HL-60 (cell line): Measurements from ENCODE around the gene DSCAML1.

Source experiments
- DNase-seq, 2 experiments: peaks; one replicate each; pipeline ENCODE4 v3.0.0-alpha.2; 2010 to 2020; ENCODE audit warnings: low read depth in 1 of 2, low spot score in 1 of 2
- H3K27ac ChIP-seq: fragments of 250-450 bp; sonication (Bioruptor Pico); replicated peaks from 2 replicates; pipeline ENCODE4 v1.5.1; 2020; ENCODE audit warnings: mild to moderate bottlenecking, moderate library complexity
- H3K27me3 ChIP-seq: fragments of 250-450 bp; sonication (Bioruptor Pico); 2 replicates; pipeline ENCODE4 v1.5.1; 2021; ENCODE audit warnings: mild to moderate bottlenecking, moderate library complexity; ENCODE audit not compliant: insufficient read depth, poor library complexity, severe bottlenecking
- H3K4me3 ChIP-seq: replicated peaks from 2 replicates; pipeline ENCODE4 v1.5.1; 2011; ENCODE audit warnings: mild to moderate bottlenecking, control low read depth, low read length; ENCODE audit not compliant: insufficient read depth
- CTCF ChIP-seq: IDR thresholded peaks from one replicate; pipeline ENCODE4 v1.5.1; 2011; ENCODE audit warnings: low read length, control low read depth, inconsistent platforms; ENCODE audit not compliant: insufficient read depth
- GABPA ChIP-seq: IDR thresholded peaks from 2 replicates; pipeline ENCODE4 v1.6.1; 2012; ENCODE audit warnings: low read depth
- POLR2AphosphoS5 ChIP-seq: IDR thresholded peaks from 2 replicates; pipeline ENCODE4 v1.6.1; 2012; ENCODE audit warnings: low read depth
- SPI1 ChIP-seq: IDR thresholded peaks from 2 replicates; pipeline ENCODE4 v1.6.1; 2012; ENCODE audit warnings: low read depth, mild to moderate bottlenecking, borderline replicate concordance
- TF ChIP-seq, protein P1 (sequence below): IDR thresholded peaks from 2 replicates; pipeline ENCODE4 v1.6.1; 2012; ENCODE audit warnings: low read depth; ENCODE audit not compliant: insufficient replicate concordance

Gene DSCAML1

DNA sequence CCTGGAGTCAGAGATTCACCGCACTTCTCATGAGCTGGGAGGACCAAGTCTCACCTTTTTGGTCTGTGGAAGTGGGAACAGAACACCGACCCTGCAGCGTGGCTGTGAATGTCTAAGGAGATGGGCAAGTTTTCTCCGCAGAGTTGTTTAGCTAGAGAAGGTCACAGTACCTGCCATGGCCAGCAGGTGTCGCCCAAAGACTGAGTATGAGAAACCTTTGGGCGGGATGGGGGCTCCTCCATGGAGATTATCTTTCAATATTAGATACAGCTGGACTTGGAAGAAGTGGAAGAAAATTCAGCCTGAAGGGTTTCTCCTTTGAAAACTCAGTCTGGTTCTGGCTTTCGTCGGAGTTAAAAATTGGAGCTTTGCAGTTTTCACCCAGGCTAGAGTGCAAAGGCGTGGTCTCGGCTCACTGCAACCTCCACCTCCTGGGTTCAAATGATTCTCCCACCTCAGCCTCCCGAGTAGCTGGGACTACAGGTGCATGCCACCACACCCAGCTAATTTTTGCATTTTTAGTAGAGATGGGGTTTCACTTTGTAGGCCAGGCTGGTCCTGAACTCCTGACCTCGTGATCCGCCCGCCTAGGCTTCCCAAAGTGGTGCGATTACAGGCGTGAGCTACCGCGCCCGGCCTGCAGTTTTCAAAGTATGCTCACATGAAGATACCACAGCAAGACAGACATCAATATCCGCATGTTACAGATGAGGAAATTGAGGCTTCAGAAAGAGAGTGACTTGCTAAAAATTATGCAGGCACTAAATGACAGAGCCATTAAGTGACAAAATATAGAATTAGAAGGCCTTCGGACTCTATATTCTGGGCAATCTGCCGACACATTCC lies 10.7 kb upstream of the DSCAML1 start:
- TF ChIP-seq, protein P1, sequence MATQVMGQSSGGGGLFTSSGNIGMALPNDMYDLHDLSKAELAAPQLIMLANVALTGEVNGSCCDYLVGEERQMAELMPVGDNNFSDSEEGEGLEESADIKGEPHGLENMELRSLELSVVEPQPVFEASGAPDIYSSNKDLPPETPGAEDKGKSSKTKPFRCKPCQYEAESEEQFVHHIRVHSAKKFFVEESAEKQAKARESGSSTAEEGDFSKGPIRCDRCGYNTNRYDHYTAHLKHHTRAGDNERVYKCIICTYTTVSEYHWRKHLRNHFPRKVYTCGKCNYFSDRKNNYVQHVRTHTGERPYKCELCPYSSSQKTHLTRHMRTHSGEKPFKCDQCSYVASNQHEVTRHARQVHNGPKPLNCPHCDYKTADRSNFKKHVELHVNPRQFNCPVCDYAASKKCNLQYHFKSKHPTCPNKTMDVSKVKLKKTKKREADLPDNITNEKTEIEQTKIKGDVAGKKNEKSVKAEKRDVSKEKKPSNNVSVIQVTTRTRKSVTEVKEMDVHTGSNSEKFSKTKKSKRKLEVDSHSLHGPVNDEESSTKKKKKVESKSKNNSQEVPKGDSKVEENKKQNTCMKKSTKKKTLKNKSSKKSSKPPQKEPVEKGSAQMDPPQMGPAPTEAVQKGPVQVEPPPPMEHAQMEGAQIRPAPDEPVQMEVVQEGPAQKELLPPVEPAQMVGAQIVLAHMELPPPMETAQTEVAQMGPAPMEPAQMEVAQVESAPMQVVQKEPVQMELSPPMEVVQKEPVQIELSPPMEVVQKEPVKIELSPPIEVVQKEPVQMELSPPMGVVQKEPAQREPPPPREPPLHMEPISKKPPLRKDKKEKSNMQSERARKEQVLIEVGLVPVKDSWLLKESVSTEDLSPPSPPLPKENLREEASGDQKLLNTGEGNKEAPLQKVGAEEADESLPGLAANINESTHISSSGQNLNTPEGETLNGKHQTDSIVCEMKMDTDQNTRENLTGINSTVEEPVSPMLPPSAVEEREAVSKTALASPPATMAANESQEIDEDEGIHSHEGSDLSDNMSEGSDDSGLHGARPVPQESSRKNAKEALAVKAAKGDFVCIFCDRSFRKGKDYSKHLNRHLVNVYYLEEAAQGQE: no peak
- TF ChIP-seq CTCF (peak; percentile 93), POLR2AphosphoS5 (no peak), SPI1 (no peak), GABPA (no peak)
- peaks cover 2% of the 10 kb centered on the region for H3K27me3 ChIP-seq
- DNase-seq: peak in 1 of 2 experiments; percentile 60
- H3K27ac ChIP-seq: no peak overlapping the region
- no peak overlapping the region for H3K4me3 ChIP-seq

DNA sequence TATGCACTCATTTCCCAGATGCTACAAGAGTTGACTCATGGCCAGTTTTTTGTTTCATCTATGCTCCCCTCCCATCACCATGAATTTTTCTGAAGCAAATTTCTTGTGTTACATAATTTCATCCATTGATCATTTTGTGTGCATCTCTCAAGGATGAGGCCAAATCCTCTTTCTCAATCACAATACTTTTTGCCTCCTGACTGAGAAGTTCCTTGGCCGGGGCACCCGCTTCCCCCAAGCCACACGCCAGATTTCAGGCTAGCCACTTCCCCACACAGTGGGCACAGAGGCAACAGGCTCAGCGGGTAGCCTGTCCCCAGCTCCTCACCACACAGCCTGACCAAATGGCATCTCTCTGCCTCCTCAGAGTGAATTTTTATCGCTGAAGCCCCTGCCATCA lies 9.8 kb upstream of the DSCAML1 start:
- no peak for DNase-seq
- no peak overlapping the region for H3K27ac ChIP-seq
- peaks cover 4% of the 10 kb centered on the region for H3K27me3 ChIP-seq
- TF ChIP-seq CTCF (no peak), SPI1 (0 out of 2 replicates have a peak, but pooled peaks have one; percentile 6)
- H3K4me3 ChIP-seq: no peak overlapping the region

- Histone ChIP-seq H3K27ac (no peak overlapping the region), H3K27me3 (peaks cover 10% of the 10 kb centered on the region), H3K4me3 (no peak overlapping the region)
- TF ChIP-seq SPI1 (no peak), POLR2AphosphoS5 (no peak), CTCF (no peak), GABPA (no peak)
- TF ChIP-seq, protein P1: no peak
- no peak for DNase-seq
Measured at GRCh38 chr11:117805045-117805444, 8.0 kb upstream of the DSCAML1 start.

DNA sequence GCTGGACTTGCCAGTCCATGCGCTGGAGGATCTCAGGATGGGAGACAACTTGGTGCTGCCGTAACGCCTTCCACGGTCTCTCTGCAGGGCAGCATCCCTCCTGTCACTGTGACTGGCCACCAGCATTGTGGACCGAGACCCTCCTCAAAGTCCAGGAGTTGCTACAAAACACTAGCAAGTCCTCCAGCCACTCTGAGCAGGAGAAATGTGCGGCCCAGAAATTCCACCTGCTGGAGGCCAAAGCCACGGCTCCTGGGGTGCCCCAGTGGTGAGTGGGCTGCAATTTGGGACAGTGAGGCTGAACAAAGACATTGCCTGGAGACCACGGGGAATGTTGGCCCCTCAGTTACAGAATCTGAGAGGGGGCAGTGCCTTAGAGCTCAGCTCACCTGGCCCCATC lies 6.9 kb upstream of the DSCAML1 start:
- H3K4me3 ChIP-seq: no peak overlapping the region
- H3K27me3 ChIP-seq: peaks cover 8% of the 10 kb centered on the region
- DNase-seq: no peak
- TF ChIP-seq POLR2AphosphoS5 (no peak), GABPA (no peak), SPI1 (no peak), CTCF (no peak)
- TF ChIP-seq, protein P1: no peak
- no peak overlapping the region for H3K27ac ChIP-seq
